RWPE1 (cell line): Measurements from ENCODE around the gene ESYT2.

Experiments used
- CTCF ChIA-PET: fragments of 350-600 bp; sonication (Branson Sonifier 250); formaldehyde crosslinking; extraction: SDS; loops from one replicate; lab custom pipeline; 2021; lab: Yijun Ruan, JAX
- POLR2A ChIA-PET: fragments of 400-600 bp; formaldehyde crosslinking; extraction: SDS; loops from one replicate; lab custom pipeline; 2020; ENCODE audit warnings: antibody characterized with exemption; ENCODE audit not compliant: low non-redundant PET; lab: Yijun Ruan, JAX
- DNase-seq: peaks from one replicate; pipeline ENCODE4 v3.0.0; 2012; ENCODE audit warnings: low spot score
- H3K27ac ChIP-seq: fragments of 450-650 bp; 2 replicates; pipeline ENCODE4 v1.5.1; 2017
- TF ChIP-seq, protein P1 (sequence below): fragments of 450-650 bp; conservative IDR thresholded peaks from 2 replicates; pipeline ENCODE4 v1.5.1; 2017; ENCODE audit warnings: low read depth, mild to moderate bottlenecking

Gene ESYT2

DNA sequence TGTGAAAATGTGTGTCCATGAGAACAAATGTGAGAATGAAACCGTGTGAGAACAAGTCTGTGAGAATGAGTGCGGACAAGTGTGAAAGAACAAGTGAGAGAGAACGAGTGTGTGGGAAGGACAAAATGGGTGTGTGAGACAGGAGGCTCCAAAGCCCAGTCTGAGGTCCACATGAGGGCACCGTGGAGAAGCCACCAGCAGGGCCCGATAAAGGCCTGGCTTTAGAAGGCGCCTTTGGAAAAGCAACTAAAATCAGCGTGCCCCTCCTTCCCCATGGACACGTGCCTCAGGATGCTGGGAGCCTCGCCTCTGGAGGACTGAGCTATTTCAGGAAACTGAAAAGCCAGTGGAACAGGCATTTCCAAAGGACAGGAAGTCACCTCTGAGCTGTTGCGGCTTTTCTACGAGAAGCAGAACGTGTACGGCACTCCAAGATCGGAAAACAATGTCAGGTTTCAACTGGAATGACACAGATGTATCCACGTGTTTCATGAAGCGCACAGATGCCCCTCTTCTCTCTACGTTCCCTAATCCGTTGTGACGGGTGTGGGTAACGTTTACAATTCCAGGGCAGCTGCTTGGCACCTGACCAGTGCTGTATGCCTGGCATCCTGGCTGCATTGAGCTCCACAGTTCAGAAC is 46.4 kb downstream of the ESYT2 start:
- DNase-seq = peak; percentile 21
- TF ChIP-seq, protein P1, sequence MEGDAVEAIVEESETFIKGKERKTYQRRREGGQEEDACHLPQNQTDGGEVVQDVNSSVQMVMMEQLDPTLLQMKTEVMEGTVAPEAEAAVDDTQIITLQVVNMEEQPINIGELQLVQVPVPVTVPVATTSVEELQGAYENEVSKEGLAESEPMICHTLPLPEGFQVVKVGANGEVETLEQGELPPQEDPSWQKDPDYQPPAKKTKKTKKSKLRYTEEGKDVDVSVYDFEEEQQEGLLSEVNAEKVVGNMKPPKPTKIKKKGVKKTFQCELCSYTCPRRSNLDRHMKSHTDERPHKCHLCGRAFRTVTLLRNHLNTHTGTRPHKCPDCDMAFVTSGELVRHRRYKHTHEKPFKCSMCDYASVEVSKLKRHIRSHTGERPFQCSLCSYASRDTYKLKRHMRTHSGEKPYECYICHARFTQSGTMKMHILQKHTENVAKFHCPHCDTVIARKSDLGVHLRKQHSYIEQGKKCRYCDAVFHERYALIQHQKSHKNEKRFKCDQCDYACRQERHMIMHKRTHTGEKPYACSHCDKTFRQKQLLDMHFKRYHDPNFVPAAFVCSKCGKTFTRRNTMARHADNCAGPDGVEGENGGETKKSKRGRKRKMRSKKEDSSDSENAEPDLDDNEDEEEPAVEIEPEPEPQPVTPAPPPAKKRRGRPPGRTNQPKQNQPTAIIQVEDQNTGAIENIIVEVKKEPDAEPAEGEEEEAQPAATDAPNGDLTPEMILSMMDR = no peak; the same call in 1 of the 2 replicates
- POLR2A ChIA-PET = no interaction called here
- CTCF ChIA-PET = no interaction called here
- peak overlapping the region; percentile 66 for H3K27ac ChIP-seq

GRCh38 chr7:158781974-158782664 is 47.2 kb downstream of the ESYT2 start:
- TF ChIP-seq, protein P1 = no peak
- POLR2A ChIA-PET = no interaction called here
- no peak for DNase-seq
- no peak overlapping the region for H3K27ac ChIP-seq
- CTCF ChIA-PET = no interaction called here

DNA sequence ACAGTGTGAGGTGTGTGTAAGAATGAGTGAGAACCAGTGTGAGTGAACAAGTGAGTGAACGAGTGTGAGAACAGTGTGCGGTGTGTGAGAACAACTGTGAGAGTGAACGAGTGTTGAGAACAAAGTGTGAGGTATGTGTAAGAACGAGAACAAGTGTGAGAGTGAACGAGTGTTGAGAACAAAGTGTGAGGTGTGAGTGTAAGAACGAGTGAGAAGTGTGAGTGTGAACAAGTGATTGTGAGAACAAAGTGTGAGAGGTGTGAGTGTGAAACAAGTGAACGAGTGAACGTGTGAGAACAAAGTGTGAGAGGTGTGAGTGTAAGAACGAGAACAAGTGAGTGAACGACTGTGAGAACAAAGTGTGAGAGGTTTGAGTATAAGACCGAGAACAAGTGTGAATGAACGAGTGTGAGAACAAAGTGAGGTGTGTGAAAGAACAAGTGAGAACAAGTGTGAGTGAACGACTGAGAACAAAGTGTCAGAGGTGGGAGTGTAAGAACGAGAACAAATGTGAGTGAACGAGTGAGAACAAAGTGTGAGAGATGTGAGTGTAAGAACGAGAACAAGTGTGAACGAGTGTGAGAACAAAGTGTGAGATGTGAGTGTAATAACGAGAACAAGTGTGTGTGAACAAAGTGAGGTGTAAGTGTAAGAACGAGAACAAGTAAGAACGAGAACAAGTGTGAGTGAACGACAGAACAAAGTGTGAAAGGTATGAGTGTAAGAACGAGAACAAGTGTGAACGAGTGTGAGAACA is 47.9 kb downstream of the ESYT2 start:
- ChIA-PET POLR2A (no interaction called here), CTCF (no interaction called here)
- TF ChIP-seq, protein P1 = no peak
- H3K27ac ChIP-seq = no peak overlapping the region
- DNase-seq = no peak

GRCh38 chr7:158779061-158780000 is 50.0 kb downstream of the ESYT2 start:
- TF ChIP-seq, protein P1 = no peak
- ChIA-PET CTCF (no interaction called here), POLR2A (no interaction called here)
- DNase-seq = no peak
- no peak overlapping the region for H3K27ac ChIP-seq

DNA sequence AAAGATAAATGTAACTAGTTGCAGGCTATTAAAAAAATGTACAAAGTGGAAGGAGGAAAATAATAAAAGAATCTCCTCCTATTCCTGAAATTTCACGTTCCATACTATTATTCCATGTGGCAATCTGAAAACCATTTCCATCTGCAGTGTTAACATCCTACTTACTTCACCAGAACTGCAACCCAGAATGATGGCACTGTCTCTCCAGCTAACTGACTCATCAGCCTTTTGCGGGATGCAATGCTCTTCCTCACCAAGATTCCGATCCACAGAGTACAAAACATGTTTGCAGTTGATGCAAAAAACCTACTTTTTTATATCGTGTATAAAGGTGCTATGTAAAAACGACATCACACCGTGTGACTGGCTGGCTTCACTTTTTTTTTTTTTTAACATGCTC is 50.8 kb downstream of the ESYT2 start:
- TF ChIP-seq, protein P1 = no peak
- CTCF ChIA-PET = no interaction called here
- no peak overlapping the region for H3K27ac ChIP-seq
- POLR2A ChIA-PET = no interaction called here
- no peak for DNase-seq

- no peak overlapping the region for H3K27ac ChIP-seq
- DNase-seq = no peak
- TF ChIP-seq, protein P1 = no peak
- POLR2A ChIA-PET = no interaction called here
- CTCF ChIA-PET = no interaction called here
Measured at GRCh38 chr7:158777793-158778192, 51.5 kb downstream of the ESYT2 start.
